Ovary (tissue), 9 donors: ENCODE results near the gene LRMDA. TPM values are rescaled to one million over a fixed set of nuclear protein-coding genes. Genes with fewer than 3 reads are reported as not detected.

Experiments used
- DNase-seq, 5 donors: peaks; one replicate each; pipeline ENCODE4 v3.0.0-alpha.2; 2019 to 2020
- H3K27ac ChIP-seq, 2 donors: fragments of 200-600 bp; one replicate each; pipeline versions ENCODE4 v1.5.1 to v1.8.0; 2019 to 2022
- H3K27me3 ChIP-seq: fragments of 200-600 bp; one replicate; pipeline ENCODE4 v1.8.0; 2022
- H3K36me3 ChIP-seq: fragments of 200-600 bp; sonication (generic); one replicate; pipeline ENCODE4 v1.5.1; 2019
- H3K4me1 ChIP-seq: one replicate; pipeline ENCODE4 v1.8.1; 2013; ENCODE audit warnings: mild to moderate bottlenecking, moderate library complexity; ENCODE audit not compliant: insufficient read depth
- H3K4me3 ChIP-seq: fragments of 200-600 bp; sonication (generic); one replicate; pipeline ENCODE4 v1.5.1; 2017
- H3K9me3 ChIP-seq, 2 donors: fragments of 200-600 bp in 1 of 2; sonication (generic) in 1 of 2; one replicate each; pipeline versions ENCODE4 v1.5.1 to v1.8.1; 2013 to 2019; ENCODE audit warnings: mild to moderate bottlenecking in 1 of 2, moderate library complexity in 1 of 2
- EP300 ChIP-seq: sonication (generic); formaldehyde crosslinking; IDR thresholded peaks from one replicate; pipeline ENCODE4 v1.6.1; 2017; ENCODE audit warnings: antibody characterized with exemption
- POLR2A ChIP-seq: fragments of 450-650 bp; IDR thresholded peaks from one replicate; pipeline ENCODE4 v1.6.1; 2017; ENCODE audit warnings: antibody characterized with exemption, mild to moderate bottlenecking, moderate library complexity
- WGBS, 3 donors: extraction: QIAGEN DNeasy Blood & Tissue Kit in 1 of 3; methylation state at CpG; one replicate each; pipeline versions ENCODE4 v1.1.5 to v1.1.7; 2013 to 2017; 5-methylcytosine and 5-hydroxymethylcytosine counted together
- intact Hi-C, 4 donors: fragments of 100-400 bp; cut with DNase I; formaldehyde crosslinking; loops; one replicate each; pipeline versions ENCODE4 v1.11.0 to v1.15.1; 2022 to 2023
- polyA plus RNA-seq, 2 donors: library from polyadenylated mRNA; stranded (reverse); fragments of 200-250 nt in 1 of 2; fragments of 350-450 nt in 1 of 2; fragmentation: Illumina TruSeq in 1 of 2; extraction: RNeasy Lipid Tissue Mini Kit (QIAGEN cat#74804) in 1 of 2; gene quantifications; one replicate each; pipeline ENCODE4 v1.2.3, GENCODE V29; 2013 to 2014
- total RNA-seq, 7 donors: library from RNA; depleted of rRNA in 2 of 7; stranded (reverse); fragments of >200 nt in 2 of 7; fragmentation: NEBNext Ultra II Directional in 3 of 7; extraction: Animal tissue kit (Norgen Biotek cat#: 25700) in 3 of 7; gene quantifications; one replicate each; pipeline versions ENCODE4 v1.1.0 to v1.2.4, GENCODE V29; 2016 to 2023
- TF ChIP-seq, protein P1 (sequence below), 3 donors: fragments of 450-650 bp in 2 of 3; fragments of 200-600 bp in 1 of 3; IDR thresholded peaks; one replicate each; pipeline versions ENCODE4 v1.5.1 to v1.8.0; 2016 to 2022; ENCODE audit warnings: antibody characterized with exemption in 3 of 3, mild to moderate bottlenecking in 1 of 3
- donor health status: DM: no; HTN: no; CAD: no; lungs with moderate emphysema.
- donor health status: DM: no; HTN: no; CAD: no.
- donor health status: Bipolar disorder and iron deficiency.
- donor health status: DM: yes; HTN: yes; CAD: no.
- donor health status: DM: no; HTN: no; CAD: no.
- donor health status: DM: yes; HTN: yes; CAD: no.

LRMDA gene
- total and polyA plus RNA-seq, 9 donors, result 14.8 to 30.7 (median 22.9) TPM

DNA sequence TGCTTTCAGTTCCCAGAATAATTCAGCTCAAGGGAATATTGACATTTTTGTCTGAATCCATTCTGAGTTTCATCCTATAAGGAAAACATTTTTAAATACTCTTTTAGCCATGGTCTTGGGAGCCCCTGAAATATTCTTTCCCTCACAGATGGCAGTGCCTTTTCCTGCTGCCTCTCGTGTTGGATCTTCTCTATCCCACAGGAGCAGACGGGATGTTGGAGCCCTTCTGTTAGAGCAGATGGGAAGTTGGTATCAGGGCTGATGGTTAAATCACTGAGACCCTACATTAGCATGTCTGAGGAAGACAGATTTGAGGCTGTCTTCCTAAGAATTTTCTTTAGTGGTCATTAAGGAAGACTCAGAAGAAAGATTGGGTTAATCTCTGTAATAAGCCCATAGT lies 737.8 kb downstream of the LRMDA start:
- H3K4me3 ChIP-seq, result no peak overlapping the region
- H3K27ac ChIP-seq, result no peak overlapping the region
- 94 to 100% (median 97%) methylated on average over 2 of the region's 2 CpGs for WGBS, 3 donors
- no peaks in the 10 kb centered on the region for H3K36me3 ChIP-seq
- intact Hi-C loops, result no loop called here
- H3K27me3 ChIP-seq, result no peaks in the 10 kb centered on the region
- H3K9me3 ChIP-seq, result no peaks in the 10 kb centered on the region
- TF ChIP-seq, protein P1, sequence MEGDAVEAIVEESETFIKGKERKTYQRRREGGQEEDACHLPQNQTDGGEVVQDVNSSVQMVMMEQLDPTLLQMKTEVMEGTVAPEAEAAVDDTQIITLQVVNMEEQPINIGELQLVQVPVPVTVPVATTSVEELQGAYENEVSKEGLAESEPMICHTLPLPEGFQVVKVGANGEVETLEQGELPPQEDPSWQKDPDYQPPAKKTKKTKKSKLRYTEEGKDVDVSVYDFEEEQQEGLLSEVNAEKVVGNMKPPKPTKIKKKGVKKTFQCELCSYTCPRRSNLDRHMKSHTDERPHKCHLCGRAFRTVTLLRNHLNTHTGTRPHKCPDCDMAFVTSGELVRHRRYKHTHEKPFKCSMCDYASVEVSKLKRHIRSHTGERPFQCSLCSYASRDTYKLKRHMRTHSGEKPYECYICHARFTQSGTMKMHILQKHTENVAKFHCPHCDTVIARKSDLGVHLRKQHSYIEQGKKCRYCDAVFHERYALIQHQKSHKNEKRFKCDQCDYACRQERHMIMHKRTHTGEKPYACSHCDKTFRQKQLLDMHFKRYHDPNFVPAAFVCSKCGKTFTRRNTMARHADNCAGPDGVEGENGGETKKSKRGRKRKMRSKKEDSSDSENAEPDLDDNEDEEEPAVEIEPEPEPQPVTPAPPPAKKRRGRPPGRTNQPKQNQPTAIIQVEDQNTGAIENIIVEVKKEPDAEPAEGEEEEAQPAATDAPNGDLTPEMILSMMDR (IDR thresholded peaks at IDR 0.05), result no peak
- TF ChIP-seq EP300, result no peak
- no peak for TF ChIP-seq POLR2A
- no peaks in the 10 kb centered on the region for H3K4me1 ChIP-seq
- no peak for DNase-seq

DNA sequence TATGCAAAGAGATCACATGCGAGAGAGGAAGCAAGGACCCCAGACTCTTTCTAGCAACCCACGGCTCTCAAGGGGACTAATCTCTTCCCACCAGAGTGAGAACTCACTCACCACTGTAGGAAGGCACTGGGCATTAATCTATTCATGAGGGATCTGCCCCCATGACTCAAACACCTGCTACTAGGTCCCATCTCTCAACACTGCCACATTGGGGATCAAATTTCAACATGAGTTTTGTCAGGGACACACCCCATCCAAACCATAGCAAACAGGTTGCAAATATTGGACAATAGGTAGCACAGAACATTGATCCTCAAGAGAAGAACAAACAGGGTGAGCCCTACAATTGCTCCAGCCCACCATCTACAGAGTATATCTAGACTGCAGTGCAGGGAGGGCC lies 740.6 kb downstream of the LRMDA start:
- WGBS, 3 donors, result 88 to 94% (median 94%) methylated on average over 2 of the region's 2 CpGs
- TF ChIP-seq POLR2A (no peak), EP300 (no peak)
- TF ChIP-seq, protein P1 (IDR thresholded peaks at IDR 0.05), result no peak
- no peak for DNase-seq
- Histone ChIP-seq H3K27me3 (no peaks in the 10 kb centered on the region), H3K27ac (no peak overlapping the region), H3K4me3 (no peak overlapping the region), H3K9me3 (no peaks in the 10 kb centered on the region), H3K36me3 (no peaks in the 10 kb centered on the region), H3K4me1 (no peaks in the 10 kb centered on the region)
- intact Hi-C loops, result no loop called here

DNA sequence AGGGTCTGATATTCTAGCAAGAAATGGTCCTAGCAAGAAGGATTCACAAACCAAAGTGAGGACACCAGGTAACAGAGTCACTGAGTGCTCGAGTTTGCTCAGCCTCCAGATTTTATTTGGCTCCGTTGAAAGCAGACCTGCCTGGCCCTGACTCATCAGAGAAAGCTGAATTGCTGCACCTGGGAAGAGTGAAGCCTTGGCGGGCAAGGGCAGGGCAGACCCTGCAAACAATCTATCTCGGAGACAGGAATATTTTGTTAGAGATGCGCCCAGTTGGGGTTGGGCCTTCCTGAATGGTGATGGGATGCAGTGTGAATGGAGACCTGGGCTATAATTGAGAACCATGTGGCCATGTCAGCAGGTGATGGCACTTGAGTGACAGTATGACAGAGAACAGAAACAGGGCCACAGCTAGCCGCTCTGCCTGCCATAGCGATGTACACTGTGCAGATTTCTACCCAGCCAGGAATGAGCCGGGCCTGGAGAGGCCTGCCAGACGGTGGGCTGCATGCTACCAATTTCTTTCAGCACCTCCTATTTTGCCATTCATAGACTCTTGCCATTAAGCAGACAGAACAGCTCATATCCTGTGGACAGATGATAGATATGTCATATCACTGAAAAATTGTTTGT lies 744.2 kb downstream of the LRMDA start:
- H3K27me3 ChIP-seq, result no peaks in the 10 kb centered on the region
- 91 to 98% (median 92%) methylated on average over 9 of the region's 9 CpGs for WGBS, 3 donors
- no peak overlapping the region for H3K27ac ChIP-seq
- TF ChIP-seq POLR2A, result no peak
- TF ChIP-seq, protein P1 (IDR thresholded peaks at IDR 0.05), result no peak
- TF ChIP-seq EP300, result no peak
- H3K4me3 ChIP-seq, result no peak overlapping the region
- H3K4me1 ChIP-seq, result no peaks in the 10 kb centered on the region
- no peak for DNase-seq
- no peaks in the 10 kb centered on the region for H3K9me3 ChIP-seq
- intact Hi-C loops, result no loop called here
- no peaks in the 10 kb centered on the region for H3K36me3 ChIP-seq

DNA sequence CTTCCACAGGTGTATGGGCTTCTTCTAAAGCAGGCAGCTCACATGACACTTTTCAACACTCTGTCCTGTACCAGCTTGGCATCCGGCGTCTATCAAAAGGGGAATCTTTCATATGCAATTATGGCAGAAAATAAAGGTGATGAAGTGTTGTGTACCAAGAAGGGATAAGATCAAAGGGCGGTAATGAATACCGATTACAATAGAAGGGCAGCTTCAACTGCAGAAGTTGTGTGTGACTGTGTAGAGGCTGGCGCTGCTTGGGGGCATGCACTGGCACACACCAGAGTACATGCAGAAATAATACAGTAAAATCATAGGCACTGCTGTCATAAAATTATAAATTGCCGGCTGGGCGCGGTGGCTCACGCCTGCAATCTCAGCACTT lies 744.7 kb downstream of the LRMDA start:
- Histone ChIP-seq H3K4me1 (peaks cover under 1% of the 10 kb centered on the region), H3K27me3 (no peaks in the 10 kb centered on the region), H3K4me3 (no peak overlapping the region), H3K27ac (no peak overlapping the region), H3K9me3 (no peaks in the 10 kb centered on the region), H3K36me3 (no peaks in the 10 kb centered on the region)
- intact Hi-C loops, result no loop called here
- DNase-seq, result no peak
- 96 to 97% (median 97%) methylated on average over 9 of the region's 9 CpGs for WGBS, 3 donors
- TF ChIP-seq EP300 (no peak), POLR2A (no peak)
- TF ChIP-seq, protein P1 (IDR thresholded peaks at IDR 0.05), result no peak
